Calu3 (cell line): ENCODE measurements around the gene SRPK2. TPM values are rescaled to one million over a fixed set of nuclear protein-coding genes. Genes with fewer than 3 reads are reported as not detected.
"Not testable (repeated sequence)": the region's sequence is repeated elsewhere in the genome, so short reads cannot be mapped to it uniquely, and the experiment has no call there.

Experiments
- BruUV-seq: library from RNA; stranded (reverse); fragments of 400-500 nt; replicated peaks from 2 replicates; lab custom pipeline; 2021; lab: Mats Ljungman, UMichigan
- CTCF ChIA-PET: fragments of 300-600 bp; sonication (Branson Sonifier 250); formaldehyde crosslinking; loops from one replicate; lab custom pipeline; 2022; ENCODE audit warnings: antibody characterized with exemption; lab: Charles Lee
- DNase-seq: peaks from one replicate; pipeline ENCODE4 v3.0.0; 2022
- H3K27ac Mint-ChIP-seq: one replicate; pipeline ENCODE4 v1.8.0; 2022; ENCODE audit warnings: mixed read lengths; ENCODE audit not compliant: unreplicated experiment
- H3K27me3 Mint-ChIP-seq: one replicate; pipeline ENCODE4 v1.8.0; 2022; ENCODE audit warnings: mixed read lengths; ENCODE audit not compliant: unreplicated experiment
- H3K36me3 Mint-ChIP-seq: one replicate; pipeline ENCODE4 v1.8.0; 2022; ENCODE audit warnings: mild to moderate bottlenecking, moderate library complexity, mixed read lengths; ENCODE audit not compliant: insufficient read depth, unreplicated experiment
- H3K4me1 Mint-ChIP-seq: one replicate; pipeline ENCODE4 v1.8.0; 2022; ENCODE audit warnings: mild to moderate bottlenecking, low read depth, mixed read lengths; ENCODE audit not compliant: unreplicated experiment
- H3K4me3 Mint-ChIP-seq: one replicate; pipeline ENCODE4 v1.8.0; 2022; ENCODE audit warnings: mild to moderate bottlenecking, low read depth, moderate library complexity, mixed read lengths; ENCODE audit not compliant: unreplicated experiment
- H3K9me3 Mint-ChIP-seq: one replicate; pipeline ENCODE4 v1.8.0; 2022; ENCODE audit warnings: low read depth, mixed read lengths; ENCODE audit not compliant: unreplicated experiment
- CTCF ChIP-seq: fragments of 200-600 bp; IDR thresholded peaks from one replicate; pipeline ENCODE4 v1.8.0; 2022; ENCODE audit warnings: antibody characterized with exemption; ENCODE audit not compliant: unreplicated experiment
- intact Hi-C: fragments of 100-400 bp; cut with micrococcal nuclease; formaldehyde crosslinking; loops from one replicate; pipeline ENCODE4 v1.10.0; 2022; ENCODE audit not compliant: unreplicated experiment
- total RNA-seq: library from RNA; stranded (reverse); gene quantifications from 2 replicates; pipeline ENCODE4 v1.2.3, GENCODE V29; 2022

Gene SRPK2
- total RNA-seq, 1 experiment from 2014 or later = 40.2 TPM

GRCh38 chr7:105195891-105196290 is 192.8 kb downstream of the SRPK2 start:
- BruUV-seq = no TSS peak
- H3K4me3 Mint-ChIP-seq = no peak overlapping the region
- TF ChIP-seq CTCF = no peak
- H3K27ac Mint-ChIP-seq = no peak overlapping the region
- H3K27me3 Mint-ChIP-seq = no peaks in the 10 kb centered on the region
- intact Hi-C loops = no loop called here
- no peaks in the 10 kb centered on the region for H3K9me3 Mint-ChIP-seq
- CTCF ChIA-PET = no interaction called here
- no peaks in the 10 kb centered on the region for H3K36me3 Mint-ChIP-seq
- DNase-seq = no peak
- H3K4me1 Mint-ChIP-seq = peaks cover 6% of the 10 kb centered on the region

GRCh38 chr7:105194959-105195358 is 193.8 kb downstream of the SRPK2 start:
- H3K4me1 Mint-ChIP-seq, DNase-seq, intact Hi-C loops, H3K36me3 Mint-ChIP-seq, H3K9me3 Mint-ChIP-seq, H3K4me3 Mint-ChIP-seq, CTCF ChIA-PET, BruUV-seq, H3K27ac Mint-ChIP-seq, H3K27me3 Mint-ChIP-seq: not testable (repeated sequence)

GRCh38 chr7:105191331-105191730 is 197.4 kb downstream of the SRPK2 start:
- Mint-ChIP-seq H3K9me3 (no peaks in the 10 kb centered on the region), H3K4me3 (no peak overlapping the region), H3K27me3 (no peaks in the 10 kb centered on the region), H3K27ac (no peak overlapping the region), H3K36me3 (no peaks in the 10 kb centered on the region), H3K4me1 (no peaks in the 10 kb centered on the region)
- intact Hi-C loops = no loop called here
- CTCF ChIA-PET = no interaction called here
- DNase-seq = no peak
- no peak for TF ChIP-seq CTCF
- no TSS peak for BruUV-seq

- intact Hi-C loops = no loop called here
- Mint-ChIP-seq H3K4me1 (no peaks in the 10 kb centered on the region), H3K36me3 (no peaks in the 10 kb centered on the region), H3K4me3 (no peak overlapping the region), H3K9me3 (no peaks in the 10 kb centered on the region), H3K27me3 (no peaks in the 10 kb centered on the region), H3K27ac (no peak overlapping the region)
- BruUV-seq = no TSS peak
- CTCF ChIA-PET = no interaction called here
- no peak for DNase-seq
- TF ChIP-seq CTCF = no peak
Measured at GRCh38 chr7:105189859-105190492, 198.7 kb downstream of the SRPK2 start.

GRCh38 chr7:105188201-105188600 is 200.5 kb downstream of the SRPK2 start:
- intact Hi-C loops = no loop called here
- TF ChIP-seq CTCF = no peak
- Mint-ChIP-seq H3K27ac (no peak overlapping the region), H3K4me3 (no peak overlapping the region), H3K36me3 (no peaks in the 10 kb centered on the region), H3K4me1 (no peaks in the 10 kb centered on the region), H3K9me3 (no peaks in the 10 kb centered on the region), H3K27me3 (no peaks in the 10 kb centered on the region)
- no peak for DNase-seq
- BruUV-seq = no TSS peak
- CTCF ChIA-PET = no interaction called here
